ENCODE results near the gene TTLL1. TPM values are rescaled to one million over a fixed set of nuclear protein-coding genes. Genes with fewer than 3 reads are reported as not detected.

TTLL1 gene
- total and polyA plus RNA-seq, 2 donors (not counting 1 experiment from before 2014, with no cell fraction given) = 15.7 to 15.8 TPM

DNA sequence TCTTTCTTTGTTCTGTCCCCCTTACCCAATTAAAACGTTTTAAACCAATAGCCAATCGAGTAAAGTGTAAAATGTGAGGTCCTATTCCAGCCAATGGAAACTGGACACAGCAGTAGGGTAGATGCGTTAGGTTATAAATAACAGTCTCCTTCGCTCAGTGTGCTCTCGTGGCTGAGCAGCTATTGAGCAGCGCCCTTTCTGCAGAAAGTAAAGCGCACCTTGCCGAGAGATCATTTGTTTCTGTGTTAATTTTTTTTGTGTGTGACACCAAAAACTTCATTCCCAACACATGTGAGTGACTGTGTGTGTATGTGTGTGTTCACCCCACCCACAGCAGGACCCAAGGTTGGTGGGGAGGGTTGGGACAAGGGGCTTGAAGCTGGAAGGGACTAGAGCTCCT, 7.2 kb upstream of the TTLL1 start:
- H3K9me3 ChIP-seq (ENCODE audit: control insufficient read depth, insufficient read depth, low read depth, low read length) = no peaks in the 10 kb centered on the region
- H3K79me2 ChIP-seq (ENCODE audit: control insufficient read depth, insufficient read depth, low read length) = no peaks in the 10 kb centered on the region
- no peak overlapping the region for H3K4me2 ChIP-seq (ENCODE audit: extremely low read depth, insufficient read depth, low read length)
- H3K9ac ChIP-seq (ENCODE audit: insufficient read depth, low read length) = no peak overlapping the region
- no peak for TF ChIP-seq EZH2 (IDR thresholded peaks at IDR 0.05; ENCODE audit: low read length, missing control alignments)
- TF ChIP-seq, protein P1, sequence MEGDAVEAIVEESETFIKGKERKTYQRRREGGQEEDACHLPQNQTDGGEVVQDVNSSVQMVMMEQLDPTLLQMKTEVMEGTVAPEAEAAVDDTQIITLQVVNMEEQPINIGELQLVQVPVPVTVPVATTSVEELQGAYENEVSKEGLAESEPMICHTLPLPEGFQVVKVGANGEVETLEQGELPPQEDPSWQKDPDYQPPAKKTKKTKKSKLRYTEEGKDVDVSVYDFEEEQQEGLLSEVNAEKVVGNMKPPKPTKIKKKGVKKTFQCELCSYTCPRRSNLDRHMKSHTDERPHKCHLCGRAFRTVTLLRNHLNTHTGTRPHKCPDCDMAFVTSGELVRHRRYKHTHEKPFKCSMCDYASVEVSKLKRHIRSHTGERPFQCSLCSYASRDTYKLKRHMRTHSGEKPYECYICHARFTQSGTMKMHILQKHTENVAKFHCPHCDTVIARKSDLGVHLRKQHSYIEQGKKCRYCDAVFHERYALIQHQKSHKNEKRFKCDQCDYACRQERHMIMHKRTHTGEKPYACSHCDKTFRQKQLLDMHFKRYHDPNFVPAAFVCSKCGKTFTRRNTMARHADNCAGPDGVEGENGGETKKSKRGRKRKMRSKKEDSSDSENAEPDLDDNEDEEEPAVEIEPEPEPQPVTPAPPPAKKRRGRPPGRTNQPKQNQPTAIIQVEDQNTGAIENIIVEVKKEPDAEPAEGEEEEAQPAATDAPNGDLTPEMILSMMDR (conservative IDR thresholded peaks at IDR 0.05 in 1 of 2, IDR thresholded peaks at IDR 0.05 in 1 of 2; ENCODE audit: low read depth in 1 of 2, low read length in 2 of 2) = no peak
- H3K27ac ChIP-seq (ENCODE audit: insufficient read depth, low read length) = no peak overlapping the region
- no peaks in the 10 kb centered on the region for H3K27me3 ChIP-seq (ENCODE audit: control insufficient read depth, insufficient read depth, low read length)
- no peak overlapping the region for H3K4me3 ChIP-seq (replicated peaks in 1 of 4; ENCODE audit: control extremely low read depth in 1 of 4, insufficient read depth in 1 of 4, low read depth in 3 of 4, low read length in 4 of 4)
- no peaks in the 10 kb centered on the region for H3K4me1 ChIP-seq (ENCODE audit: control insufficient read depth, extremely low read depth, insufficient read depth, low read length)
- H3K36me3 ChIP-seq (ENCODE audit: control insufficient read depth, insufficient read depth, low read length) = no peaks in the 10 kb centered on the region
- DNase-seq (ENCODE audit: low read depth in 2 of 2) = no peak
- no peak overlapping the region for H2AFZ ChIP-seq (ENCODE audit: low read length)
- no peaks in the 10 kb centered on the region for H4K20me1 ChIP-seq (ENCODE audit: control insufficient read depth, extremely low read depth, insufficient read depth, low read length)

DNA sequence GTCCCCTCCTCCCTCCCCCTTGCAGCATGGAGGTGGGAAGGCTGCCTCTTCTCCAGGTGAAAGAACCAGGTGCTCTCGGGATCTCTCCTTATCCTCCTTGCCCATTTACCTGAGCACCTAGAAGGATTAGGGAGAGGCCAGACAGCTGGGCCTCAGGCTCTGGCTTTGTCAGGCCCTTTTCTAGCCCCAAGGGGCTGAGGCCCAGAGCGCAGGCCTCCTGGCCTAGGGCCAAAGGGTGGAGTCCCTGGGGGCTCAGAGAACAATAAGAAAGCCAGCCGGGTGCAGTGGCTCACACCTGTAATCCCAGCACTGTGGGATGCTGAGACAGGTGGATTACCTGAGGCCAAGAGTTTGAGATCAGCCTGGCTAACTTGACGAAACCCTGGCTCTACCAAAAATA, 5.4 kb upstream of the TTLL1 start:
- Histone ChIP-seq H3K4me1 (ENCODE audit: control insufficient read depth, extremely low read depth, insufficient read depth, low read length) (no peaks in the 10 kb centered on the region), H4K20me1 (ENCODE audit: control insufficient read depth, extremely low read depth, insufficient read depth, low read length) (no peaks in the 10 kb centered on the region)

DNA sequence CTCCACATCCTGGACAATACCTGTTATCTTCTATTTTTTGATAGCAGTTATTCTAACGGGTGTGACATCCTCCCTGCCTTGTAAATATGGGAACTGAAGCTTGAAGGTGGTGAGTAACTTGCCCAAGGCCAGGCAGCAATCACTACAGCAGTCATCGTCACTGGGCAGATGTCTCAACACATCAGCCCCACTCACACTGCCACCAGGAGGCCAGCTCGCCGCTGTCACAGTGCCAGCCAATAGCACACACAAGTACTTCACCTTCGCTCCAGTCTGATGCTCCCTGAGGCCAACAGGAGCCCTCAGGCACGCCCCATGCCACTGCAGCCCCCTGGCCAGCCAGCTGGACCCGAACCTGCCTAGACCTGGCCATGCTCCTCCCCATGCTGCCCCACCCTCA, 4.9 kb upstream of the TTLL1 start:
- Histone ChIP-seq H3K79me2 (ENCODE audit: control insufficient read depth, insufficient read depth, low read length) (no peaks in the 10 kb centered on the region), H3K4me1 (ENCODE audit: control insufficient read depth, extremely low read depth, insufficient read depth, low read length) (no peaks in the 10 kb centered on the region), H3K4me3 (replicated peaks in 1 of 4; ENCODE audit: control extremely low read depth in 1 of 4, insufficient read depth in 1 of 4, low read depth in 3 of 4, low read length in 4 of 4) (no peak overlapping the region), H4K20me1 (ENCODE audit: control insufficient read depth, extremely low read depth, insufficient read depth, low read length) (no peaks in the 10 kb centered on the region), H3K9ac (ENCODE audit: insufficient read depth, low read length) (no peak overlapping the region), H3K4me2 (ENCODE audit: extremely low read depth, insufficient read depth, low read length) (no peak overlapping the region), H2AFZ (ENCODE audit: low read length) (no peak overlapping the region), H3K27me3 (ENCODE audit: control insufficient read depth, insufficient read depth, low read length) (no peaks in the 10 kb centered on the region), H3K36me3 (ENCODE audit: control insufficient read depth, insufficient read depth, low read length) (no peaks in the 10 kb centered on the region), H3K27ac (ENCODE audit: insufficient read depth, low read length) (no peak overlapping the region), H3K9me3 (ENCODE audit: control insufficient read depth, insufficient read depth, low read depth, low read length) (no peaks in the 10 kb centered on the region)
- DNase-seq (ENCODE audit: low read depth in 2 of 2) = no peak
- TF ChIP-seq EZH2 (IDR thresholded peaks at IDR 0.05; ENCODE audit: low read length, missing control alignments) = no peak
- TF ChIP-seq, protein P1 (conservative IDR thresholded peaks at IDR 0.05 in 1 of 2, IDR thresholded peaks at IDR 0.05 in 1 of 2; ENCODE audit: low read depth in 1 of 2, low read length in 2 of 2) = no peak

More for the DNA sequence above, 5.4 kb upstream of the TTLL1 start:
- Histone ChIP-seq H3K27me3 (ENCODE audit: control insufficient read depth, insufficient read depth, low read length) (no peaks in the 10 kb centered on the region), H3K4me3 (replicated peaks in 1 of 4; ENCODE audit: control extremely low read depth in 1 of 4, insufficient read depth in 1 of 4, low read depth in 3 of 4, low read length in 4 of 4) (no peak overlapping the region), H3K36me3 (ENCODE audit: control insufficient read depth, insufficient read depth, low read length) (no peaks in the 10 kb centered on the region), H3K9me3 (ENCODE audit: control insufficient read depth, insufficient read depth, low read depth, low read length) (no peaks in the 10 kb centered on the region), H2AFZ (ENCODE audit: low read length) (no peak overlapping the region), H3K79me2 (ENCODE audit: control insufficient read depth, insufficient read depth, low read length) (no peaks in the 10 kb centered on the region), H3K4me2 (ENCODE audit: extremely low read depth, insufficient read depth, low read length) (no peak overlapping the region), H3K9ac (ENCODE audit: insufficient read depth, low read length) (no peak overlapping the region), H3K27ac (ENCODE audit: insufficient read depth, low read length) (no peak overlapping the region)
- no peak for DNase-seq (ENCODE audit: low read depth in 2 of 2)
- no peak for TF ChIP-seq EZH2 (IDR thresholded peaks at IDR 0.05; ENCODE audit: low read length, missing control alignments)
- TF ChIP-seq, protein P1 (conservative IDR thresholded peaks at IDR 0.05 in 1 of 2, IDR thresholded peaks at IDR 0.05 in 1 of 2; ENCODE audit: low read depth in 1 of 2, low read length in 2 of 2) = no peak

All from fibroblast of lung (primary cell).